ENCODE measurements around the gene TMEM169. TPM values are rescaled to one million over a fixed set of nuclear protein-coding genes. Genes with fewer than 3 reads are reported as not detected.

TMEM169 gene
- polyA plus RNA-seq, 2 of the 4 experiments (the other 2 are of a cell fraction): 0.54 to 0.81 TPM

- ATAC-seq (0 out of 6 replicates have a peak, but pooled peaks of 1 of the 2 experiments have one; percentile 42), FAIRE-seq (no peak), DNase-seq (ENCODE audit: low read depth in 1 of 2, low spot score in 1 of 2) (no peak)
- H3K4me2 ChIP-seq: no peak overlapping the region
- no peak overlapping the region for H3K4me3 ChIP-seq
- WGBS (ENCODE audit: missing lambda C conversion rate): 90% methylated on average over 6 of the region's 6 CpGs
- H3K9me3 ChIP-seq: no peaks in the 10 kb centered on the region
- TF ChIP-seq PBX3 (IDR thresholded peaks at IDR 0.05) (no peak), E2F6 (IDR thresholded peaks at IDR 0.05; ENCODE audit: borderline replicate concordance, low read depth) (no peak), CEBPB (IDR thresholded peaks at IDR 0.05) (no peak), MYC (IDR thresholded peaks at IDR 0.05; ENCODE audit: borderline replicate concordance, low read length) (no peak), NR3C1 (IDR thresholded peaks at IDR 0.05) (no peak), ELK1 (IDR thresholded peaks at IDR 0.05; ENCODE audit: low read depth, low read length) (no peak), POLR2A (IDR thresholded peaks at IDR 0.05; ENCODE audit: low read length) (no peak), HES2 (IDR thresholded peaks at IDR 0.05) (no peak), TFCP2L1 (CRISPR knock-in tag; IDR thresholded peaks at IDR 0.05) (no peak), GATA3 (IDR thresholded peaks at IDR 0.05; ENCODE audit: borderline replicate concordance) (no peak), KDM1A (IDR thresholded peaks at IDR 0.05; ENCODE audit: low read depth) (no peak), HDAC2 (IDR thresholded peaks at IDR 0.05) (no peak), HEYL (CRISPR knock-in tag; IDR thresholded peaks at IDR 0.05) (no peak), BCL3 (IDR thresholded peaks at IDR 0.05) (no peak), REST (IDR thresholded peaks at IDR 0.05) (no peak), SREBF2 (IDR thresholded peaks at IDR 0.05) (no peak), BHLHE40 (IDR thresholded peaks at IDR 0.05; ENCODE audit: low read depth, low read length) (no peak), FOSL2 (IDR thresholded peaks at IDR 0.05) (no peak), FOSL2 (CRISPR knock-in tag; IDR thresholded peaks at IDR 0.05) (no peak), FOSB (CRISPR knock-in tag; IDR thresholded peaks at IDR 0.05) (no peak)
- no peaks in the 10 kb centered on the region for H3K4me1 ChIP-seq
- H3K27ac ChIP-seq: no peak overlapping the region
- ChIA-PET POLR2A (interaction anchor here (0.7 kb wide), 1 partner anchor 33 kb away, joined by 4 read pairs; no protein-coding TSS in a partner anchor), CTCF (interaction anchor here (0.9 to 1.5 kb wide), 3 partner anchors 11 to 19 kb away, joined by 3 to 7 read pairs (median 4); no protein-coding TSS in a partner anchor)
These were observed 48.7 kb downstream of the TMEM169 start for GRCh38 chr2:216130346-216130971.
